Vagina (tissue), 2 donors: Measurements from ENCODE around the gene DNM3.

Experiments
- POLR2A ChIP-seq, 2 donors: fragments of 450-650 bp; IDR thresholded peaks; one replicate each; pipeline ENCODE4 v1.6.1; 2017; ENCODE audit warnings: antibody characterized with exemption in 2 of 2, mild to moderate bottlenecking in 2 of 2, moderate library complexity in 2 of 2
- TF ChIP-seq, protein P1 (sequence below), 3 experiments: fragments of 450-650 bp in 2 of 3; fragments of 200-600 bp in 1 of 3; sonication (generic) in 1 of 3; IDR thresholded peaks; one replicate each; pipeline ENCODE4 v1.5.1; 2017 to 2019; ENCODE audit warnings: antibody characterized with exemption in 3 of 3, mild to moderate bottlenecking in 2 of 3, moderate library complexity in 2 of 3

DNA sequence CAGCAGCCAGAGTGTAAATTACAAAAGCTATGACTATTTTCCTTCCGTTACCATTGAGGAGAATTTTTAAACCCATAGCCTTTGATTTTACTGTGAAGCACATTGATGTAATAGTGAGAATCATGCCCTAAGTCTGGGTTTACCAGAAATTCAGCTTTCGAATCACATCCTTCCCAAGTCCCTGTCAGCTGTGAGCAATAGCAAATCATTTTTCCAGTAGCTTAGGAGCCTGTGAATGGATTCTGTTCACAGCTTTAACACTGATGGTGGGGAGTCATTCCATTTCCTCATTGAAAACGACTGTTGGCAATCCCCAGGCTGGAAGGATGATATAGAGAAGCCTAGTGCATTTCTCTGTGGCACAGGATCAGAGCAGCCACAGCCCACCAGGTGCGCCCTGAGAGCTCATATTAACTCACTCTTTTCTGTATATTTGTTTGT, 497.0 kb downstream of the DNM3 start:
- TF ChIP-seq, protein P1, sequence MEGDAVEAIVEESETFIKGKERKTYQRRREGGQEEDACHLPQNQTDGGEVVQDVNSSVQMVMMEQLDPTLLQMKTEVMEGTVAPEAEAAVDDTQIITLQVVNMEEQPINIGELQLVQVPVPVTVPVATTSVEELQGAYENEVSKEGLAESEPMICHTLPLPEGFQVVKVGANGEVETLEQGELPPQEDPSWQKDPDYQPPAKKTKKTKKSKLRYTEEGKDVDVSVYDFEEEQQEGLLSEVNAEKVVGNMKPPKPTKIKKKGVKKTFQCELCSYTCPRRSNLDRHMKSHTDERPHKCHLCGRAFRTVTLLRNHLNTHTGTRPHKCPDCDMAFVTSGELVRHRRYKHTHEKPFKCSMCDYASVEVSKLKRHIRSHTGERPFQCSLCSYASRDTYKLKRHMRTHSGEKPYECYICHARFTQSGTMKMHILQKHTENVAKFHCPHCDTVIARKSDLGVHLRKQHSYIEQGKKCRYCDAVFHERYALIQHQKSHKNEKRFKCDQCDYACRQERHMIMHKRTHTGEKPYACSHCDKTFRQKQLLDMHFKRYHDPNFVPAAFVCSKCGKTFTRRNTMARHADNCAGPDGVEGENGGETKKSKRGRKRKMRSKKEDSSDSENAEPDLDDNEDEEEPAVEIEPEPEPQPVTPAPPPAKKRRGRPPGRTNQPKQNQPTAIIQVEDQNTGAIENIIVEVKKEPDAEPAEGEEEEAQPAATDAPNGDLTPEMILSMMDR (IDR thresholded peaks at IDR 0.05): no peak
- TF ChIP-seq POLR2A (IDR thresholded peaks at IDR 0.05): no peak
